Fibroblast of villous mesenchyme (primary cell): ENCODE measurements around the gene PTPRN2. TPM values are rescaled to one million over a fixed set of nuclear protein-coding genes. Genes with fewer than 3 reads are reported as not detected.
"Not testable (repeated sequence)": the region's sequence is repeated elsewhere in the genome, so short reads cannot be mapped to it uniquely, and the experiment has no call there.

Source experiments
- DNase-seq: peaks from one replicate; pipeline ENCODE4 v3.0.0-alpha.2; 2010; ENCODE audit warnings: low read depth
- H3K4me3 ChIP-seq: 2 replicates; pipeline ENCODE4 v1.5.1; 2011; ENCODE audit warnings: low read depth, mild to moderate bottlenecking, low read length
- total RNA-seq: library from RNA; depleted of rRNA; stranded (reverse); fragments of >200 nt; gene quantifications from 2 replicates; pipeline ENCODE4 v1.2.3, GENCODE V29; 2012
- TF ChIP-seq, protein P1 (sequence below): IDR thresholded peaks from 2 replicates; pipeline ENCODE4 v1.5.1; 2012; ENCODE audit warnings: low read depth, mild to moderate bottlenecking, low read length; ENCODE audit not compliant: insufficient read depth

PTPRN2 gene
- total RNA-seq, 1 donor = not detected

- no peak for DNase-seq
- TF ChIP-seq, protein P1, sequence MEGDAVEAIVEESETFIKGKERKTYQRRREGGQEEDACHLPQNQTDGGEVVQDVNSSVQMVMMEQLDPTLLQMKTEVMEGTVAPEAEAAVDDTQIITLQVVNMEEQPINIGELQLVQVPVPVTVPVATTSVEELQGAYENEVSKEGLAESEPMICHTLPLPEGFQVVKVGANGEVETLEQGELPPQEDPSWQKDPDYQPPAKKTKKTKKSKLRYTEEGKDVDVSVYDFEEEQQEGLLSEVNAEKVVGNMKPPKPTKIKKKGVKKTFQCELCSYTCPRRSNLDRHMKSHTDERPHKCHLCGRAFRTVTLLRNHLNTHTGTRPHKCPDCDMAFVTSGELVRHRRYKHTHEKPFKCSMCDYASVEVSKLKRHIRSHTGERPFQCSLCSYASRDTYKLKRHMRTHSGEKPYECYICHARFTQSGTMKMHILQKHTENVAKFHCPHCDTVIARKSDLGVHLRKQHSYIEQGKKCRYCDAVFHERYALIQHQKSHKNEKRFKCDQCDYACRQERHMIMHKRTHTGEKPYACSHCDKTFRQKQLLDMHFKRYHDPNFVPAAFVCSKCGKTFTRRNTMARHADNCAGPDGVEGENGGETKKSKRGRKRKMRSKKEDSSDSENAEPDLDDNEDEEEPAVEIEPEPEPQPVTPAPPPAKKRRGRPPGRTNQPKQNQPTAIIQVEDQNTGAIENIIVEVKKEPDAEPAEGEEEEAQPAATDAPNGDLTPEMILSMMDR = no peak
- H3K4me3 ChIP-seq = no peak overlapping the region
Observed at GRCh38 chr7:157779206-157779605, 808.4 kb downstream of the PTPRN2 start.

GRCh38 chr7:157777194-157777762 lies 810.3 kb downstream of the PTPRN2 start:
- DNase-seq, H3K4me3 ChIP-seq: not testable (repeated sequence)

GRCh38 chr7:157775560-157776332 lies 811.9 kb downstream of the PTPRN2 start:
- TF ChIP-seq, protein P1 = no peak
- no peak overlapping the region for H3K4me3 ChIP-seq
- no peak for DNase-seq

GRCh38 chr7:157775021-157775559 lies 812.5 kb downstream of the PTPRN2 start:
- TF ChIP-seq, protein P1 = no peak
- DNase-seq = no peak
- H3K4me3 ChIP-seq = no peak overlapping the region

GRCh38 chr7:157774495-157774894 lies 813.1 kb downstream of the PTPRN2 start:
- no peak for DNase-seq
- TF ChIP-seq, protein P1 = no peak
- H3K4me3 ChIP-seq = no peak overlapping the region

DNA sequence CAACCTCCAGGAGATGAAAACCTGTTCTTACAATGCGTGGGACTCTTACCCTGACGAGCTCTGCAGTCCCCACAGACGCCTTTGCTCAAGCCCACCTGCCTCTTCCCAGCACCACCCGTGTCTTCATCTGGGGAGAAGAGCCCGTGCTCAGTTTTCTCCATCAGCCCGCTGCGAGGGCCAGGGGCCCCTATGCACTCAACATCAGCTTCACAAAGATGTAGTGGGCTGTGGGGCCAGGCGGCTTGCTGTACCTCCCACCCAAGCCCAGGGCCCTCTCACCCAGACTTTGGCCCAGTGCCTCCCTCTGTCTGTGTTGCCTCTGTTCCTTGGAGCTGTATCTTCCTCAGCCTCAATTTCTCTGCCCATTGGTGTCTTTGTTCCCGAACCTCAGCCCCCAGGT lies 814.3 kb downstream of the PTPRN2 start:
- TF ChIP-seq, protein P1 = no peak
- DNase-seq = no peak
- H3K4me3 ChIP-seq = no peak overlapping the region

GRCh38 chr7:157772486-157773130 lies 815.0 kb downstream of the PTPRN2 start:
- H3K4me3 ChIP-seq = no peak overlapping the region
- DNase-seq = no peak
- TF ChIP-seq, protein P1 = no peak
